H1 (cell line): ENCODE measurements around the gene GALNT17.

ENCODE experiments used
- CTBP2 ChIP-seq: IDR thresholded peaks from 2 replicates; pipeline ENCODE4 v1.7.0; 2011; ENCODE audit warnings: borderline replicate concordance, mild to moderate bottlenecking, moderate library complexity, mixed read lengths, low read length; ENCODE audit not compliant: insufficient read depth, insufficient read length
- CTCF ChIP-seq, 3 experiments: IDR thresholded peaks; 1 replicate in 2 of 3; 2 replicates in 1 of 3; pipeline versions ENCODE4 v1.5.1 to v1.6.1; 2011; ENCODE audit warnings: low read length in 3 of 3, mild to moderate bottlenecking in 3 of 3, inconsistent platforms in 2 of 3, low read depth in 1 of 3, moderate library complexity in 1 of 3; ENCODE audit not compliant: insufficient read depth in 1 of 3; ENCODE audit errors: control extremely low read depth in 1 of 3
- EZH2 ChIP-seq: fragments of 200-600 bp; sonication (generic); IDR thresholded peaks from 2 replicates; pipeline ENCODE4 v1.7.1; 2012; ENCODE audit warnings: low read depth, mild to moderate bottlenecking, moderate library complexity, low read length, inconsistent platforms; ENCODE audit not compliant: severe bottlenecking
- KDM1A ChIP-seq: fragments of 200-600, 300-600 bp; sonication (generic); IDR thresholded peaks from 2 replicates; pipeline ENCODE4 v1.7.1; 2016; ENCODE audit warnings: mild to moderate bottlenecking, low read length, borderline replicate concordance
- MAFK ChIP-seq: IDR thresholded peaks from 2 replicates; pipeline ENCODE4 v1.6.1; 2012; ENCODE audit warnings: low read depth, mild to moderate bottlenecking, improper control_type of control experiment, low read length
- POLR2AphosphoS5 ChIP-seq: IDR thresholded peaks from 2 replicates; pipeline ENCODE4 v1.6.1; 2011; ENCODE audit warnings: low read depth, low read length
- SIN3A ChIP-seq, 2 experiments: IDR thresholded peaks in 1 of 2; conservative IDR thresholded peaks in 1 of 2; 2 replicates each; pipeline ENCODE4 v1.6.1; 2011 to 2012; ENCODE audit warnings: low read length in 2 of 2, improper control_type of control experiment in 1 of 2, low read depth in 1 of 2, mild to moderate bottlenecking in 1 of 2
- TEAD4 ChIP-seq: IDR thresholded peaks from 2 replicates; pipeline ENCODE4 v1.6.1; 2012; ENCODE audit warnings: low read depth, low read length, inconsistent platforms, mixed read lengths

GRCh38 chr7:71325151-71325550 lies 193.2 kb downstream of the GALNT17 start:
- TF ChIP-seq CTCF (IDR thresholded peaks at IDR 0.05; ENCODE audit: control extremely low read depth in 1 of 3, insufficient read depth in 1 of 3, low read depth in 1 of 3, low read length in 3 of 3) (no peak), EZH2 (no peak), MAFK (no peak), CTBP2 (no peak), KDM1A (no peak), POLR2AphosphoS5 (no peak), TEAD4 (no peak), SIN3A (conservative IDR thresholded peaks at IDR 0.05 in 1 of 2, IDR thresholded peaks at IDR 0.05 in 1 of 2; ENCODE audit: low read depth in 1 of 2, low read length in 2 of 2) (no peak)
